ENCODE measurements around the gene VAT1.
"Not testable (repeated sequence)": the region's sequence is repeated elsewhere in the genome, so short reads cannot be mapped to it uniquely, and the experiment has no call there.

The VAT1 gene

GRCh38 chr17:42975701-42976100, 46.5 kb downstream of the VAT1 start:
- DNase-seq (ENCODE audit: low read depth in 1 of 2, low spot score in 1 of 2) = not testable (repeated sequence)

GRCh38 chr17:42975265-42975664, 46.9 kb downstream of the VAT1 start:
- DNase-seq (ENCODE audit: low read depth in 1 of 2, low spot score in 1 of 2) = no peak

DNA sequence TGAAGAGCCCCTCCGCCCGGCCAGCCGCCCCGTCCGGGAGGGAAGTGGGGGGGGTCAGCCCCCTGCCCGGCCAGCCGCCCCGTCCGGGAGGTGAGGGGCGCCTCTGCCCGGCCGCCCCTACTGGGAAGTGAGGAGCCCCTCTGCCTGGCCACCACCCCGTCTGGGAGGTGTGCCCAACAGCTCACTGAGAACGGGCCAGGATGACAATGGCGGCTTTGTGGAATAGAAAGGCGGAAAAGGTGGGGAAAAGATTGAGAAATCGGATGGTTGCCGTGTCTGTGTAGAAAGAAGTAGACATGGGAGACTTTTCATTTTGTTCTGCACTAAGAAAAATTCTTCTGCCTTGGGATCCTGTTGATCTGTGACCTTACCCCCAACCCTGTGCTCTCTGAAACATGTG, 48.9 kb downstream of the VAT1 start:
- DNase-seq (ENCODE audit: low read depth in 1 of 2, low spot score in 1 of 2) = not testable (repeated sequence)

DNA sequence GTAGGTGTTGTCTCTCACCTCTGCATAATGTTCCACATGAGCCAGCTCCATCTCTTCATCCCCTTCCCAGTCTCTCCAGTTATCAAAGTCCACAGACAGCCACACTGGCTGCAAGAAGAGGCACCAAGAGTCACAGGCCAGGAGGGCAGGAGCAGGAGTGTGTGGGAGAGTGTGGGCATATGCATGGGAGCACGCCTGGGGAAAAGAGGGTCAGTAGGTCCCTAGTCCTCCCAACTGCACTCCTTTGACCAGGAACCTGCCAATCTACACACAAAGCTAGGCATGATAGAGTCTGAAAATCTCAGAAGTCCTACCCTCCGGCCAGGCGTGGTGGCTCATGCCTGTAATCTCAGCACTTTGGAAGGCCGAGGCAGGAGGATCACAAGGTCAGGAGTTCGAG, 50.6 kb downstream of the VAT1 start:
- DNase-seq (ENCODE audit: low read depth in 1 of 2, low spot score in 1 of 2) = no peak

DNA sequence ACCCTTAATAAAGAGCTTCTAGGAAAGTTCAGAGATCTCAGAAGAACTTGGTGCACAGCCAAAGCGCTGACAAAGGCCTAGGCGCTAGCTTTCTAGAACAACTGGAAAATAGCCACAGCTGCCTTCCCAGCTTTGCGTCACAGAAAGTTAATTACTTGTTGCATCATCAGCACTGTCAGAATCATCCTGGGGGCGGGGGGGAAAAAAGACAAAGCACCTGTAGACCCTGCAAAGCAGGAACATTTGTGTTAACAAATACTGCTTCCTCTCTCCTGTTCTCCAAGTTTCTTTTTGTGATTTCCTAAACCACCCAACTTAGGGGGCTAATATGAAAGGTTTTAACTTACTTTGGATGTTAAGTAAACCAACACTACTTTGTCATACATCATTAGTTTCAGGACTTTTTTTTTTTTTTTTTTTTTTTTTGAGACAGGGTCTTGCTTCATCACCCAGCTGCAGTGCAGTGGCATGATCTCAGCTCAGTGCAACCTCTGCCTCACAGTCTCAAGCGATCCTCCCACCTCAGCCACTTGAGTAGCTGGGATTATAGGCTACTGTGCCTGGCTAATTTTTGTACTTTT, 53.1 kb downstream of the VAT1 start:
- DNase-seq (ENCODE audit: low read depth in 1 of 2, low spot score in 1 of 2) = no peak

DNA sequence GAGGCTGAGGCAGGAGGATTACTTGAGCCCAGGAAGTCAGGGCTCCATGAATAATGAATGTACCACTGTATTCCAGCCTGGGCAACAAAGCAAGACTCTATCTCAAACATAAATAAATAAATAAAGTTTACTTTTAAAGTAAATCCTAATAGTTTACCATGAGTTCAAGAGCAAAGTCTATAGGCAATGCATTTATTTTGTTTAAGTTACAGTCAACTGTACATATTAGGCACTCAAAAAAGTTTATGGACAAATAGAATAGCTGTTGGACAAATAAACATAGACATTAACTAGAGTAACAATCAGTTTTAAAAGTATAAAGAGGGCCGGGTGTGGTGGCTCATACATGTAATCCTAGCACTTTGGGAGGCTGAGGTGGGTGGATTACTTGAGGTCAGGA, 54.3 kb downstream of the VAT1 start:
- no peak for DNase-seq (ENCODE audit: low read depth in 1 of 2, low spot score in 1 of 2)

Measured in activated CD4-positive, alpha-beta T cell treated with anti-CD3 and anti-CD28 coated beads, Interleukin-2, amount 50 U/mL, for 24 hours (primary cell).